ENCODE measurements around the gene UNC13C. TPM values are rescaled to one million over a fixed set of nuclear protein-coding genes. Genes with fewer than 3 reads are reported as not detected.

UNC13C gene
- total and polyA plus RNA-seq, 2 experiments from 2014 or later = 0.92 to 10.3 TPM

DNA sequence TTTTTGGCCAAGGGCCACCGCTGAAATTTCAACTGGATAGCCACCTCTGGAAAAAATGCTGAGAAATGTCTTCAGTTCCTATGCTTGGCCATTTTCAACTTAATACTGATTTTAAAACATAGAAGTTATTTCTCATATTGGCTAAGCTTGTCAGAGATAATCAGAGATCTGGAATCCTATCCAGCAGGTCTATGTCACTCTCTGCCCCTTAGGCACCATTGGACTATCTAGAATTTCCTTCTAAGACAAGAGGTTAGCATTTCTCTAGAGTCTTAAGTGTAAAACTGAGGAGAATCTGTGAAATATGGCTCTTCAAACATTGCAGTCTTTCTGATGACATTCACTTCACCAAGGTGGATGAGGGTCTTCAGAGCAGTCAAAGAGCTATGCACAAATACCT, 597.3 kb downstream of the UNC13C start:
- WGBS (ENCODE audit: low lambda C conversion rate, missing lambda C conversion rate) = 74% methylated on average over 1 of the region's 1 CpG
- Histone ChIP-seq H3K27me3 (no peaks in the 10 kb centered on the region), H3K9me3 (ENCODE audit: low read depth) (no peaks in the 10 kb centered on the region), H3K36me3 (replicated peaks; ENCODE audit: insufficient read depth, low read depth) (no peaks in the 10 kb centered on the region), H3K27ac (no peak overlapping the region), H2AFZ (no peak overlapping the region), H3K4me1 (ENCODE audit: insufficient read depth) (no peaks in the 10 kb centered on the region), H4K20me1 (ENCODE audit: insufficient read depth, poor library complexity, severe bottlenecking) (no peaks in the 10 kb centered on the region), H3K79me2 (no peaks in the 10 kb centered on the region), H3K4me3 (no peak overlapping the region), H3K9me2 (replicated peaks; ENCODE audit: insufficient read depth) (no peaks in the 10 kb centered on the region), H3K4me2 (no peak overlapping the region)
- TF ChIP-seq EZH2 (IDR thresholded peaks at IDR 0.05; ENCODE audit: borderline replicate concordance) (no peak), EZH2phosphoT487 (IDR thresholded peaks at IDR 0.05; ENCODE audit: low read depth, severe bottlenecking, unreplicated experiment) (no peak)
- TF ChIP-seq, protein P1, sequence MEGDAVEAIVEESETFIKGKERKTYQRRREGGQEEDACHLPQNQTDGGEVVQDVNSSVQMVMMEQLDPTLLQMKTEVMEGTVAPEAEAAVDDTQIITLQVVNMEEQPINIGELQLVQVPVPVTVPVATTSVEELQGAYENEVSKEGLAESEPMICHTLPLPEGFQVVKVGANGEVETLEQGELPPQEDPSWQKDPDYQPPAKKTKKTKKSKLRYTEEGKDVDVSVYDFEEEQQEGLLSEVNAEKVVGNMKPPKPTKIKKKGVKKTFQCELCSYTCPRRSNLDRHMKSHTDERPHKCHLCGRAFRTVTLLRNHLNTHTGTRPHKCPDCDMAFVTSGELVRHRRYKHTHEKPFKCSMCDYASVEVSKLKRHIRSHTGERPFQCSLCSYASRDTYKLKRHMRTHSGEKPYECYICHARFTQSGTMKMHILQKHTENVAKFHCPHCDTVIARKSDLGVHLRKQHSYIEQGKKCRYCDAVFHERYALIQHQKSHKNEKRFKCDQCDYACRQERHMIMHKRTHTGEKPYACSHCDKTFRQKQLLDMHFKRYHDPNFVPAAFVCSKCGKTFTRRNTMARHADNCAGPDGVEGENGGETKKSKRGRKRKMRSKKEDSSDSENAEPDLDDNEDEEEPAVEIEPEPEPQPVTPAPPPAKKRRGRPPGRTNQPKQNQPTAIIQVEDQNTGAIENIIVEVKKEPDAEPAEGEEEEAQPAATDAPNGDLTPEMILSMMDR (IDR thresholded peaks at IDR 0.05; ENCODE audit: poor library complexity) = no peak
- DNase-seq (ENCODE audit: low spot score) = no peak

DNA sequence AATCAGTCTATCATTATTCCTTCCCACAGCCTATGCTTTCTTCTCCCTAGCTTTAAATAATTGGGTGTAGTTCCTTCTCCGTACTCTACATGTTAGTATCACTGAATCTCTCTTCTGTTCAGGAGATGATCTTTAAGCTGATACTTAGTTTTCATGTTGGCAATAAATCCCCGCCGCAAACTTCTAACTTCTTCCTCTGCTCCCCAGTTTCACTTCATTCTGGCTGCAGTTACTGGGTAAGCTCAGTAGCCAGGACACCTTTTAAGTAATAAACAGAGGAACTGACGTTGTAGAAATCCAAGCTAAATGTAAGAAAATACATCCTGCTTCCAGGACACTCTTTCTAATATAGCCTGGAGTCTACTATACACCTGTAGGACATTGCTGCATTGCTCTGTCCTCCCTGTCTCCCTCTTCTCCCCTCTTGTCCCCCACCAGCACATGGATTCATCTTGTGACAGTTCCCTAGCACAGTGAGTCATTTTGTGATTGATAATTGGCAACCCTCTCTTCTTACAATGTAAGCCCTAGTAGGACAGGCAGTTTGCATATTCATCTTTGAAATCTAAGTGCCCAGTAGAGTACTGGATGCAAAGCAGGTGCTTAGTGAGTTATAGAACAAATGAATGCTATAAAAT, 598.2 kb downstream of the UNC13C start:
- H3K79me2 ChIP-seq = no peaks in the 10 kb centered on the region
- TF ChIP-seq EZH2 (IDR thresholded peaks at IDR 0.05; ENCODE audit: borderline replicate concordance) (no peak), EZH2phosphoT487 (IDR thresholded peaks at IDR 0.05; ENCODE audit: low read depth, severe bottlenecking, unreplicated experiment) (no peak)
- TF ChIP-seq, protein P1 (IDR thresholded peaks at IDR 0.05; ENCODE audit: poor library complexity) = no peak
- no peaks in the 10 kb centered on the region for H3K4me1 ChIP-seq (ENCODE audit: insufficient read depth)
- H3K9me2 ChIP-seq (replicated peaks; ENCODE audit: insufficient read depth) = no peaks in the 10 kb centered on the region
- no peak overlapping the region for H3K4me2 ChIP-seq
- H2AFZ ChIP-seq = no peak overlapping the region
- no peaks in the 10 kb centered on the region for H4K20me1 ChIP-seq (ENCODE audit: insufficient read depth, poor library complexity, severe bottlenecking)
- no peaks in the 10 kb centered on the region for H3K9me3 ChIP-seq (ENCODE audit: low read depth)
- no peaks in the 10 kb centered on the region for H3K36me3 ChIP-seq (replicated peaks; ENCODE audit: insufficient read depth, low read depth)
- H3K27ac ChIP-seq = no peak overlapping the region
- DNase-seq (ENCODE audit: low spot score) = no peak
- 62% methylated on average over 4 of the region's 4 CpGs for WGBS (ENCODE audit: low lambda C conversion rate, missing lambda C conversion rate)
- no peak overlapping the region for H3K4me3 ChIP-seq
- no peaks in the 10 kb centered on the region for H3K27me3 ChIP-seq

DNA sequence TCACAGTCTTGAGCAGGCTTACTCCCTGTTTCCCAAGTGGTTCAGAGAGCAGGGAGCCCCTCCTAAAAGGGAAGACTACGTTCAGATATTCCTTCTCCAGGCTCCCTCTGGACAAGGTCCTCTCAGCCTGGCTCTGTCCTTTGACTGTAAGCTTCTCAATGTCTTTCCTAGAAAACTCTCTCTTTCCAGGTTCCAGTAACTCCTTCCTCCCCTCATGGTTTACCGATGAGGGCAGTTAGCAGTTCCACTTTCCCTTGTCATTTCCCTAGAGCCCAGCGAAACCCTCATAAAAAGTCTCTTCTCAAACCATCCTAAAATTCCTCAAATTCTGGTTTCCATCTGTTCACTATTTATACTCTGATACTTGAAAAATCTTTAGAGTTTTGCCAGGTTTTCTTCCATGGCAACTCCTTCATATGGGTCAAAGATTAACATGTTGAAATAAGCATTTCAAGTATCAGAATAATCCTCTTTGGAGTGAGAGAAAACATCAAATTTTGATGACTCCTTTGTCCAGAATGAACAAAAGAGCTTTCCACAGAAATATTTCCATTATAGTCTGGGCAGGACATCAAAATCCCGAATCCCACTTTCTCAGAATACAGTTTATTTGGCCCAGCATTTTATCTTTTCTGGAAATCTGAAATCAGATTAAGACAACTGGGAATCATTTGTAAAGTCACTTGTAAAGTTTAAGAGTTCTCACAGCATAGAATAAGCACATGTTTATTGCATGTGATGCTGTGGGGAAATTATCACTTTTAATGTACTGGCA, 599.4 kb downstream of the UNC13C start:
- H3K4me1 ChIP-seq (ENCODE audit: insufficient read depth) = no peaks in the 10 kb centered on the region
- no peak overlapping the region for H3K27ac ChIP-seq
- H3K9me2 ChIP-seq (replicated peaks; ENCODE audit: insufficient read depth) = no peaks in the 10 kb centered on the region
- no peak for TF ChIP-seq EZH2phosphoT487 (IDR thresholded peaks at IDR 0.05; ENCODE audit: low read depth, severe bottlenecking, unreplicated experiment)
- TF ChIP-seq, protein P1 (IDR thresholded peaks at IDR 0.05; ENCODE audit: poor library complexity) = no peak
- TF ChIP-seq EZH2 (IDR thresholded peaks at IDR 0.05; ENCODE audit: borderline replicate concordance) = no peak
- H3K36me3 ChIP-seq (replicated peaks; ENCODE audit: insufficient read depth, low read depth) = no peaks in the 10 kb centered on the region
- H3K79me2 ChIP-seq = no peaks in the 10 kb centered on the region
- H3K4me3 ChIP-seq = no peak overlapping the region
- WGBS (ENCODE audit: low lambda C conversion rate, missing lambda C conversion rate) = 63% methylated on average over 4 of the region's 4 CpGs
- no peaks in the 10 kb centered on the region for H3K27me3 ChIP-seq
- H3K9me3 ChIP-seq (ENCODE audit: low read depth) = no peaks in the 10 kb centered on the region
- no peaks in the 10 kb centered on the region for H4K20me1 ChIP-seq (ENCODE audit: insufficient read depth, poor library complexity, severe bottlenecking)
- H3K4me2 ChIP-seq = no peak overlapping the region
- no peak overlapping the region for H2AFZ ChIP-seq
- no peak for DNase-seq (ENCODE audit: low spot score)
